Uterus (tissue), 4 donors: Measurements from ENCODE around the gene SRRM3. TPM values are rescaled to one million over a fixed set of nuclear protein-coding genes. Genes with fewer than 3 reads are reported as not detected.

ENCODE experiments used
- DNase-seq, 2 donors: peaks; one replicate each; pipeline ENCODE4 v3.0.0-alpha.2; 2019 to 2020
- H3K27ac ChIP-seq, 2 donors: fragments of 200-600 bp; sonication (generic); 1 replicate in 1 of 2; 2 replicates in 1 of 2; pipeline ENCODE4 v1.5.1; 2016 to 2018
- H3K27me3 ChIP-seq, 2 donors: fragments of 200-600 bp; sonication (generic); one replicate each; pipeline ENCODE4 v1.5.1; 2018 to 2019; ENCODE audit warnings: control low read depth in 1 of 2
- H3K36me3 ChIP-seq, 2 donors: fragments of 200-600 bp; sonication (generic); one replicate each; pipeline ENCODE4 v1.5.1; 2019; ENCODE audit warnings: control low read depth in 1 of 2
- H3K4me1 ChIP-seq, 2 donors: fragments of 200-600 bp; sonication (generic); one replicate each; pipeline ENCODE4 v1.5.1; 2018 to 2019; ENCODE audit warnings: control low read depth in 1 of 2
- H3K4me3 ChIP-seq, 2 donors: fragments of 200-600 bp; sonication (generic); 1 replicate in 1 of 2; 2 replicates in 1 of 2; pipeline ENCODE4 v1.5.1; 2018 to 2019; ENCODE audit warnings: mild to moderate bottlenecking in 1 of 2
- H3K9me3 ChIP-seq, 2 donors: fragments of 200-600 bp; sonication (generic); one replicate each; pipeline ENCODE4 v1.5.1; 2019; ENCODE audit warnings: control low read depth in 1 of 2
- CTCF ChIP-seq, 4 experiments: fragments of 200-600 bp in 2 of 4; fragments of 450-650 bp in 2 of 4; sonication (generic) in 2 of 4; IDR thresholded peaks; one replicate each; pipeline ENCODE4 v1.5.1; 2016 to 2019; ENCODE audit warnings: antibody characterized with exemption in 4 of 4, mild to moderate bottlenecking in 2 of 4, moderate library complexity in 1 of 4
- POLR2A ChIP-seq, 2 donors: fragments of 450-650 bp; IDR thresholded peaks; one replicate each; pipeline ENCODE4 v1.6.1; 2016; ENCODE audit warnings: antibody characterized with exemption in 2 of 2, mild to moderate bottlenecking in 1 of 2, moderate library complexity in 1 of 2
- intact Hi-C: fragments of 100-400 bp; cut with DNase I; formaldehyde crosslinking; loops from one replicate; pipeline ENCODE4 v1.15.1; 2023; ENCODE audit warnings: low total_unique reads
- total RNA-seq, 4 donors: library from RNA; depleted of rRNA in 3 of 4; stranded (reverse); fragments of >200 nt in 3 of 4; gene quantifications; one replicate each; pipeline versions ENCODE4 v1.1.0 to v1.2.4, GENCODE V29; 2014 to 2023
- donor health status: DM: yes; HTN: yes; CAD: no.

Gene SRRM3
- total RNA-seq, 4 donors from 2014 or later, result 1.3 to 15.9 (median 6.0) TPM

GRCh38 chr7:76244781-76245391 is 43.2 kb downstream of the SRRM3 start:
- Histone ChIP-seq H3K27ac (no peak overlapping the region), H3K4me3 (no peak overlapping the region), H3K36me3 (no peaks in the 10 kb centered on the region), H3K4me1 (no peaks in the 10 kb centered on the region), H3K9me3 (no peaks in the 10 kb centered on the region), H3K27me3 (no peaks in the 10 kb centered on the region)
- DNase-seq, result no peak
- intact Hi-C loops, result no loop called here
- TF ChIP-seq POLR2A (IDR thresholded peaks at IDR 0.05) (no peak), CTCF (IDR thresholded peaks at IDR 0.05) (no peak)

GRCh38 chr7:76246804-76247389 is 45.2 kb downstream of the SRRM3 start:
- intact Hi-C loops, result no loop called here
- no peaks in the 10 kb centered on the region for H3K27me3 ChIP-seq
- no peaks in the 10 kb centered on the region for H3K4me1 ChIP-seq
- TF ChIP-seq CTCF (IDR thresholded peaks at IDR 0.05) (no peak), POLR2A (IDR thresholded peaks at IDR 0.05) (no peak)
- no peak overlapping the region for H3K4me3 ChIP-seq
- H3K9me3 ChIP-seq, result no peaks in the 10 kb centered on the region
- H3K36me3 ChIP-seq, result no peaks in the 10 kb centered on the region
- DNase-seq, result no peak
- H3K27ac ChIP-seq, result no peak overlapping the region

GRCh38 chr7:76247938-76248337 is 46.2 kb downstream of the SRRM3 start:
- no peaks in the 10 kb centered on the region for H3K9me3 ChIP-seq
- no peak for TF ChIP-seq POLR2A (IDR thresholded peaks at IDR 0.05)
- no peak for TF ChIP-seq CTCF (IDR thresholded peaks at IDR 0.05)
- no peak overlapping the region for H3K4me3 ChIP-seq
- H3K27me3 ChIP-seq, result no peaks in the 10 kb centered on the region
- no peaks in the 10 kb centered on the region for H3K36me3 ChIP-seq
- DNase-seq, result no peak
- intact Hi-C loops, result no loop called here
- H3K4me1 ChIP-seq, result no peaks in the 10 kb centered on the region
- H3K27ac ChIP-seq, result no peak overlapping the region

GRCh38 chr7:76252021-76252420 is 50.3 kb downstream of the SRRM3 start:
- H3K9me3 ChIP-seq, result no peaks in the 10 kb centered on the region
- TF ChIP-seq POLR2A (IDR thresholded peaks at IDR 0.05), result no peak
- no peak for TF ChIP-seq CTCF (IDR thresholded peaks at IDR 0.05)
- H3K36me3 ChIP-seq, result no peaks in the 10 kb centered on the region
- intact Hi-C loops, result no loop called here
- H3K27ac ChIP-seq, result no peak overlapping the region
- H3K4me3 ChIP-seq, result no peak overlapping the region
- DNase-seq, result no peak
- H3K4me1 ChIP-seq, result no peaks in the 10 kb centered on the region
- H3K27me3 ChIP-seq, result no peaks in the 10 kb centered on the region

GRCh38 chr7:76254781-76255180 is 53.1 kb downstream of the SRRM3 start:
- intact Hi-C loops, result no loop called here
- Histone ChIP-seq H3K27me3 (peaks cover 0 to 3% of the 10 kb centered on the region in 2 donors), H3K9me3 (no peaks in the 10 kb centered on the region), H3K27ac (no peak overlapping the region), H3K4me3 (no peak overlapping the region), H3K36me3 (no peaks in the 10 kb centered on the region), H3K4me1 (no peaks in the 10 kb centered on the region)
- DNase-seq, result no peak
- TF ChIP-seq POLR2A (IDR thresholded peaks at IDR 0.05) (no peak), CTCF (IDR thresholded peaks at IDR 0.05) (no peak)
